MV-4-11 (cell line): ENCODE measurements around the gene ABL2.
A peak's percentile ranks its signal among the peaks of the same experiment; 100 is the strongest.
"Not testable (repeated sequence)": the region's sequence is repeated elsewhere in the genome, so short reads cannot be mapped to it uniquely, and the experiment has no call there.

Experiments used
- DNase-seq: peaks from one replicate; lab custom pipeline; 2025; lab: John Stamatoyannopoulos, UW

The ABL2 gene

DNA sequence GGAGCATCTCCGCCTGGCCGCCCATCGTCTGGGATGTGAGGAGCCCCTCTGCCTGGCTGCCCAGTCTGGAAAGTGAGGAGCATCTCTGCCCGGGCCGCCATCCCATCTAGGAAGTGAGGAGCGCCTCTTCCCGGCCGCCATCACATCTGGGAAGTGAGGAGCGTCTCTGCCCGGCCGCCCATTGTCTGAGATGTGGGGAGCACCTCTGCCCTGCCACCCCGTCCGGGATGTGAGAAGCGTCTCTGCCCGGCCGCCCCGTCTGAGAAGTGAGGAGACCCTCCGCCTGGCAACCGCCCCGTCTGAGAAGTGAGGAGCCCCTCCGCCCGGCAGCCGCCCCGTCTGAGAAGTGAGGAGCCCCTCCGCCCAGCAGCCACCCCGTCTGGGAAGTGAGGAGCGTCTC lies 94.3 kb downstream of the ABL2 start:
- DNase-seq: not testable (repeated sequence)

DNA sequence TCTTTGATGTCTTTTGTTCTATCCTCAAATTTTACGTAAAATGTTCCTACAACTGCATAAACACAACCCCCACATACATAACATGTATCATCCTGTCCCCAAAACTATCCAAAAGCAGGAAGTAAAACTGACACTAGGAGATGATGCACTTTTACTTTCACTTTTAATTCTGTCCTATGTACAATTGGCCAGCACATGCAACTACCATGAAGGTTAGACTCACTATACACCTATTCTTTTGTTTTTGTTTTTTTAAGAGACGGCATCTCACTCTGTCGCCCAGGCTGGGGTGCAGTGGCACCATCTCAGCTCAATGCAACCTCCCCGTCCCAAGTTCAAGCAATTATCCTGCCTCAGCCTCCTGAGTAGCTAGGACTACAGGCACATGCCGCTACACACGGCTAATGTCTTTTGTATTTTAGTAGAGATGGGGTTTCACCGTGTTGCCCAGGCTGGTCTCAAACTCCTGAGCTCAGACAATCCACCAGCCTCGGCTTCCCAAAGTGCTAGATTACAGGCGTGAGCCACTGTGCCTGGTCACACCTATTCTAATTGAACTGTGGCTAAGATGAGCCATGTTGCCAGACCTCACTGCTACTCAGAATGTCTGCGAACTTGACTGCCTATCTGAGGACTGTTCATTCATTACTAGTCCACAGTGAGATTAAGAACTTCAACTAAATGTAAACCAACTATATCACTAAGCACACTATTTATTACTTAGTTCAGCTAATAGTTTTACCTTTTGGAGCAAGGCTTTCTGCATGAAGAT lies 99.6 kb downstream of the ABL2 start:
- peak; percentile 82 for DNase-seq

DNA sequence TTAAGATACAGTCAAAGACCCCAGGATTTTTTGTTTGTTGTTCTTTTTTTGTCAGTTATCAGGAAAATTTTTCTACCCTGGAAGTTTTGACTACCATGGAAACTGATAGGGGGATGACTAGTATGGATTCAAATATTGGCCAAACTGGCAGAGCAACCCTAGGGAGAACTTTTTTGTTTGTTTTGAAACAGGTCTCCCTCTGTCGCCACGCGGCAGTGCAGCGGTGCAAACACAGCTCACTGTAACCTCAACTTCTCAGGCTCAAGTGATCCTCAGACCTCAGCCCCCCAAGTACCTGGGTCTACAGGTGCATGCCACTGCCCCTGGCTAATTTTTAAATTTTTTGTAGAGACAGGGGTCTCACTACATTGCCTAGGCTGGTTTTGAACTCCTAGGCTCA lies 101.0 kb downstream of the ABL2 start:
- DNase-seq: no peak

GRCh38 chr1:179127163-179127895 lies 102.1 kb downstream of the ABL2 start:
- no peak for DNase-seq

DNA sequence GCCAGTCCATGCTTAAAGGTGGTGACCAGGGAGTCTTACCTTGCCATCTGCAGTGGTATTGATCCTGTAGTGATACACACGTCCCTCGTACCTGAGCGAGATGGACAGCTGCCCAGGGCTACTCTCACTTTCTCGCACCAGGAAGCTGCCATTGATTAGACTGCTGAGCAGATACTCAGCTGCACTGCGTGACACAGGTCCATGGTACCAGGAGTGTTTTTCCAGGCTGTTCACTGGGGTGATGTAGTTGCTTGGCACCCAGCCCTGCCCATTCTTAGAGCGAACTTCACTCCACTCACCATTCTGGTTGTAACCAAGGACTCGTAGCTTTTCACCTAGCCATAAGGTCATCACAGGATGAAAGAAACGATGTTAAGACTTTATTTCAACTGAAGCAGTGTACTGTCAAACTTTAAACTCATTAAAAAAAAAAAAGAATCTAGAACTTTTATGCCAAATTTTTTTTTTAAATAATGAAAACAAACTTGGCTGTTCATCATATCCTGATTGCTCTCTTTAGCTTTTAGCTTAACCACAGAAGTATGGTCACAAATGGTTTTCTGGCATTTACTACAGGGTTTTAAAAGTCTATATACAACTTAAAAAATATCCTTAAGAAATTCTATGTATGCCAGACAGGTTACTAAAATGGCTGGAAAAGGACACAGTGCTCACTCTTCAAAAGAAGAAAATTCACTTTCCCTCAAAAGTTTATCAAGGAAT lies 103.0 kb downstream of the ABL2 start:
- no peak for DNase-seq

- no peak for DNase-seq
These were observed 104.6 kb downstream of the ABL2 start for GRCh38 chr1:179124873-179125272.

GRCh38 chr1:179121159-179121938 lies 108.1 kb downstream of the ABL2 start:
- peak; percentile 38 for DNase-seq

- DNase-seq: no peak
These were observed 108.7 kb downstream of the ABL2 start for GRCh38 chr1:179120736-179121135.

GRCh38 chr1:179119513-179119912 lies 110.0 kb downstream of the ABL2 start:
- DNase-seq: no peak

- DNase-seq: no peak
These were observed 114.3 kb downstream of the ABL2 start for GRCh38 chr1:179115181-179115580.

- no peak for DNase-seq
These were observed 120.8 kb downstream of the ABL2 start for GRCh38 chr1:179108644-179109043.

DNA sequence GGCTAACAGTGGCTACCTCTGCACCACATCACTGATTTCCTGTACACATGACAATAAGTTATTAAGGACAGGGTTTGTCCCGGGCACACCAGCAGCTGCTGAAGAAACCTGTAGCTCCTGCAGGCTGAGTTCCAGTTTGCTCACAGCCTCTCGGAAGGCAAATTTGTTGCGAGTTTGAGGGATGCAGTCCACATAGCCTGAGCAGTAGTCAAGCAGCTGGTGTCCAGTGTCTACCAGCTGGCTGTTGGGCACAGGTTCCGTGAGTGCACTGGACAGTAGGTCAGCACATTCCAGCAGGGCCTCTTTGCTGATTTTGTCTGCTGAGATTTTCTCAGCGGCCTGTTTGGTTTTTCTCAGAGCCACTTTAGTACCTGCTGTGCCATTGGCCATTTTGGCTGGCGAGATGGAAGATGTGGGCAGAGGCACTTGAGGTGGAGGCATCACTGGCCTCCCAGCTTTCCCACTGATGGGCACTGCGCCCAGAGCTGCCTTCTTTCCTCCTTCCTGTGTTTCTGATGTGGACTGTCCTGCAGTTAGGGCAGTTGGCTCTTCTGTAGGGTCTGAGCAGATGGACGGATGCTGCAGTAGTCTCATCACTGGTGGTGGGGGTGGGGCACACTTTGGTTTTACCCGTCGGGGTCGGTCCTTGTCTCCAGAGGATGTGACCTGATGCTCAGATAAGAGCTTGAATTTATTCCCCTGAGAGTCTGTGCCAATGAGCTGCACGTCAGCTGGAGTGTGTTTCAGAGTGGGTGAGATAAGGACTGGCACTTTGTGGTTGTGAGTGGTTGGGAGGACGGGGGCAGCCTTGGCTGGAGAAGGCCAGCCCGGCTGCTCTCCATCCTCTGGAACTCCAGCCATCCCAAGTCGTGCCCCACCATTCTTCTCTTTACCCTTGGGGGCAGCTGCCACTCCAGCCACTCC lies 121.5 kb downstream of the ABL2 start:
- no peak for DNase-seq

DNA sequence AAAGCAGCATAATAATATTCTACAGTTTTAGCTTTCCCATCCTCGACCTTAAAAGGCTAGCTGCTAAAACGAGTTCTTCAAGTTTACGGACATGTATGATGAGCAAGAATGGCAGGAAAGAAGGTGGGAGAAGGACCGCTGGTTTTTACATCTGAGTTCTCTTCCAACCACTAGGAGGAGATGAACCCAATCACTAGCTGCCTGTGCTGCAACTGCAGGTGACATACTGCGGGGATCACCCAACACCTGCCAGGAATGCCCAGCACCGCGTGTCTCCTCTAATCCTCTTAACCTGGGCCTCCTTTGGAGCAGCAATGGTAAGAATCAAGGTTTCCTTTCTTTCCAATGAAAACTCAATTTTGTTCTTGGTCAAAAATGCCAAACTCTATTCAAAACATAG lies 124.1 kb downstream of the ABL2 start:
- no peak for DNase-seq

- DNase-seq: no peak
These were observed 124.7 kb downstream of the ABL2 start for GRCh38 chr1:179104611-179105250.

- DNase-seq: no peak
These were observed 125.5 kb downstream of the ABL2 start for GRCh38 chr1:179103999-179104398.

- DNase-seq: no peak
These were observed 127.9 kb downstream of the ABL2 start for GRCh38 chr1:179101566-179101965.

GRCh38 chr1:179099891-179100290 lies 129.6 kb downstream of the ABL2 start:
- no peak for DNase-seq

DNA sequence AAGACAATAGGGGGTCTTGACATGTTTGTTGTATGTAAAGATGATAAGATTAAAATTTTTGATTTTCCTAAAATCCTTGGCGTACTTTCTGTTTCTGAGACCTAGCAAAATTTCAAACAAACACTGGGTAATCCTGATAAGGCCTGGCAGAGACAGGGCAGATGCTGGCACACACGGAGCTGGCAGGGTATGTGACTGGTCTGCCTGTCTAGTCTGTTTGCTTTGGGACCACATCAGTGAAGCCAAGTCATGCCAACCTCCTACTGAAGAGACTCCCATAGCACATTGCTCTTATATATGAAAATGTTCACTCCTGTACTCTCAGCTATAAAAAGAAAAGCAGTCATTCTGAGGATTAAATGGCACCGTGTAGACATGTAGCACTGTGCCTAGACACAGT lies 133.6 kb downstream of the ABL2 start:
- no peak for DNase-seq

DNA sequence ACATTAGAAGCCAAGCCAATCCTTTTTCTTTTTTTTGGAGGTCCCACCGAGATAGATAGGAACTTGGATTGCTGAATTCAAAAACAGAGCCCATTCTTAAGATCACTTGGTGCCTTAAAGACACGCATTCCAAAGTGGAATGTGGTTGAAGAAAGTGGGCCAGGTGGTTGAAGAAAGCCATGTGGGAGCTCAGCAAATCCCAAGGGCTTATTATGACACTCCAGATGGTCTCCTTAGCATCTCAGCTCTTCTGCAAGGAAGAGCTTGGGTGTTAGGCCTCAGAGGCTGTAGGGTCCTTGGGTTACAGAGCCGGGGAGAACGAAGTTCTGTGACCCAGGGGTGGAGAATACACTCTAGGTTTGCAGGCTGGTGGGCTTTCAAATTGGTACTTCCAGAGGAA lies 134.1 kb downstream of the ABL2 start:
- no peak for DNase-seq

DNA sequence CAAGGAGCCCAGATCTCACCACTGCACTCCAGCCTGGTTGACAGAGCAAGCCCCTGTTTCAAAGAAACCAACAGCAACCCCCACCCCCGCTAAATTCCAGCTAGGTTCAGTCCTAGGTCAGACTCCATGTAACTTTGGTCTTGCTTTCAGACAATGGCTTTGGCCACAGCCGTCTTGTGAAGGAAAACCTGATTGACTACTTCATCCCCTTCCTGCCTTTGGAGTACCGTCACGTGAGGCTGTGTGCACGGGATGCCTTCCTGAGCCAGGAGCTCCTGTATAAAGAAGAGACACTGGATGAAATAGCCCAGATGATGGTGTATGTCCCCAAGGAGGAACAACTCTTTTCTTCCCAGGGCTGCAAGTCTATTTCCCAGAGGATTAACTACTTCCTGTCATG lies 134.7 kb downstream of the ABL2 start:
- no peak for DNase-seq
